ENCODE results near the gene LGSN.
"Not testable (repeated sequence)": the region's sequence is repeated elsewhere in the genome, so short reads cannot be mapped to it uniquely, and the experiment has no call there.

Gene LGSN

DNA sequence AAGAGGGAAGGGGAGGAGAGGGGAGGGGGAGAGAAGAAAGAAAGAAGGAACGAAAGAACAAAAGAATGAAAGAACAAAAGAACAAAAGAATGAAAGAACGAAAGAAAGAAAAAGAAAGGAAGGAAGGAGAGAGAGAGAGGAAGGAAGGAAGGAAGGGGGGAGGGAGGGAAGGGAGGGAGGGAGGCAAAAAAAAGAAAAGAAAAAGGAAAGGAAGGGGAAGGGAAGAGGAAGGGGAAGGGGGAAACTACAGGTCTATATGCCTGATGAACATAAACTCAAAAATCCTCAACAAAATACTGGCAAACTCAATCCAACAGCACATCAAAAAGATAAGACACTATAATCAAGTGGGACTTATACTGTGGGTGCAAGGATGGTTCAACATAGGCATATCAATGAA, 13.7 kb upstream of the LGSN start:
- TF ChIP-seq, protein P1, sequence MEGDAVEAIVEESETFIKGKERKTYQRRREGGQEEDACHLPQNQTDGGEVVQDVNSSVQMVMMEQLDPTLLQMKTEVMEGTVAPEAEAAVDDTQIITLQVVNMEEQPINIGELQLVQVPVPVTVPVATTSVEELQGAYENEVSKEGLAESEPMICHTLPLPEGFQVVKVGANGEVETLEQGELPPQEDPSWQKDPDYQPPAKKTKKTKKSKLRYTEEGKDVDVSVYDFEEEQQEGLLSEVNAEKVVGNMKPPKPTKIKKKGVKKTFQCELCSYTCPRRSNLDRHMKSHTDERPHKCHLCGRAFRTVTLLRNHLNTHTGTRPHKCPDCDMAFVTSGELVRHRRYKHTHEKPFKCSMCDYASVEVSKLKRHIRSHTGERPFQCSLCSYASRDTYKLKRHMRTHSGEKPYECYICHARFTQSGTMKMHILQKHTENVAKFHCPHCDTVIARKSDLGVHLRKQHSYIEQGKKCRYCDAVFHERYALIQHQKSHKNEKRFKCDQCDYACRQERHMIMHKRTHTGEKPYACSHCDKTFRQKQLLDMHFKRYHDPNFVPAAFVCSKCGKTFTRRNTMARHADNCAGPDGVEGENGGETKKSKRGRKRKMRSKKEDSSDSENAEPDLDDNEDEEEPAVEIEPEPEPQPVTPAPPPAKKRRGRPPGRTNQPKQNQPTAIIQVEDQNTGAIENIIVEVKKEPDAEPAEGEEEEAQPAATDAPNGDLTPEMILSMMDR (IDR thresholded peaks at IDR 0.05; ENCODE audit: low read depth, low read length, missing control alignments), result no peak
- no peak for DNase-seq (ENCODE audit: low read depth)
- H3K4me3 ChIP-seq (ENCODE audit: low read depth, low read length), result no peak overlapping the region

DNA sequence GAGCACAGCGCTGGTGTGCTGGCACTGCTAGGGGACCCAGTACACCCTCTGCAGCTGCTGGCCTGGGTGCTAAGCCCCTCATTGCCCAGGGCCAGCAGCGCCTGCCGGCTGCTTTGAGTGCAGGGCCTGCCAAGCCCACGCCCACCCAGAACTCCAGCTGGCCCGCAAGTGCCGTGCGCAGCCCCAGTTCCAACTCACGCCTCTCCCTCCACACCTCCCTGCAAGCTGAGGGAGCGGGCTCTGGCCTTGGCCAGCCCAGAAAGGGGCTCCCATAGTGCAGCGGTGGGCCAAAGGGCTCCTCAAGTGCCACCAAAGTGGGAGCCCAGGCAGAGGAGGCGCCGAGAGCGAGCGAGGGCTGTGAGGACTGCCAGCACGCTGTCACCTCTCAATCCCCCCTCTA, 6.8 kb upstream of the LGSN start:
- not testable (repeated sequence) for DNase-seq (ENCODE audit: low read depth); H3K4me3 ChIP-seq (ENCODE audit: low read depth, low read length)

DNA sequence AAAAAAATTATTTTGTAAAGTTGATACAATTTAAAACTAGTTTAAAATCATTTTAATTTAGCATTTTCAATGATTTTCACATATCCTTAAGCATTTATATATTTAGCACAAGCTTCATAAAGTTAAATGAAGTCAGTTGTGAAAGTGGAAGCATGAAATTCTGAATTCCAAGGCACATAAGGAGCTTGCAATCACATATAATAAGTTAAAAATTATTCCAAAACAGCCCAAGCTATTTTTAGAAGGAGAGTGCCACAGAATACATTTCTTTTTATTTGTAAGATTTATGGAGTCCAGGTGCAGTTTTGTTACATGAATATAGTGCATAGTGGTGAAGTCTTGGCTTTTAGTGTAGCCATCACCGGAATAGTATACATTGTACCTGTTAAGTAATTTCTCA, 3.2 kb upstream of the LGSN start:
- no peak overlapping the region for H3K4me3 ChIP-seq (ENCODE audit: low read depth, low read length)
- DNase-seq (ENCODE audit: low read depth), result no peak
- TF ChIP-seq, protein P1 (IDR thresholded peaks at IDR 0.05; ENCODE audit: low read depth, low read length, missing control alignments), result no peak

DNA sequence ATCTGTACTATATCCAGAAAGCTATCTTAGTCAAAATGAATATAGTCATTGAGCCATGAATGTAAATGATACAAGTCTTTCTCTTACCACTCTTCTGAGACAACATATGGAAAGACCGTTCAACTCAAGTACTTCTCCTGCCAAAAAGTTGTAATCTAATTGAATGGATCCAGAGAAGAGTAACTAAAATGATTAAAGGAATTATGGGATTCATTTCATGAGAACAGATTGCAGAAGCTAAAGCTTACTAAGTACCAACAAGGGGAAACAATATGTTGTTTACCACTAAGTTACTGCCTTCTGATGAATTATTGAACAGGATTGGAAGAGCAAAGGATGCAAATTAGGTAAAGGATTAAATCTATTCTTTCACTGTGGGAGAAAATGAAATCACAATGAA, 2.0 kb upstream of the LGSN start:
- TF ChIP-seq, protein P1 (IDR thresholded peaks at IDR 0.05; ENCODE audit: low read depth, low read length, missing control alignments), result no peak
- H3K4me3 ChIP-seq (ENCODE audit: low read depth, low read length), result no peak overlapping the region
- no peak for DNase-seq (ENCODE audit: low read depth)

DNA sequence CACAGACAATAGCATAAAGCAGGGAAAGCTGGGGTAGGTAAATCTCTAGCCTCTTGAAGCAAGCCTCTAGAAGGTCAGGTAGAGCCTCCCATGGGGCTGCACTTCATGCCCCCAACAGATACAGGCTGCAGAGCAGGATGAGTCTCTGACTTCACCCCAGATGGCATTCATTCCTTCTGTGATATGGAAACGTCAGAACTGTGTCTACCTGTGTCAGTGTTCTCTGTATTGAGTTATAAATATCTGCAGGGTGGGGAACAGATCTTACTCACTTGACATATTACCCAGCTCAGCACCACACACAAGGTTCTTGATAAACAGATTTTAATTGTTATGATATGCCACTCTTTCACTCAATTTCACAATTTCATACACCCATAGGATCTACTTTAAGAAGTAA, 2.1 kb downstream of the LGSN start:
- TF ChIP-seq, protein P1 (IDR thresholded peaks at IDR 0.05; ENCODE audit: low read depth, low read length, missing control alignments), result no peak
- DNase-seq (ENCODE audit: low read depth), result no peak
- H3K4me3 ChIP-seq (ENCODE audit: low read depth, low read length), result no peak overlapping the region

DNA sequence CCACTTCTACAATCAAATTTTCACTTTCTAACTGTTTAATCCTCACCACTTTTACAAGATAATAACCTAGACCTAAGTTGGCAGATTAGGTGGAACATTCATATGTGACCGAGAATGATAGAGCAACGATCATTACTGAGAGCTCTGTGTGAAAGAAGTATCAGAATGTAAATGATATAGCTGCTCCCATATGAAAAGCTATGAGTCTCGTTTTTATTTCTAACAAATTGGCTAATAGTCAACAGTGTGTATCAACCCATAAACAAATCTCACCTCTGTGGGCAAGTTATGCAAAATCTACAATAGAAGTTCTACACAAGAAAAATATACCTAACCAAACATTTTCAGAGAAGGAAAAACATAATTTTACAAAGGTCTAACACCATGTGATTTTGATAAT, 3.7 kb downstream of the LGSN start:
- H3K4me3 ChIP-seq (ENCODE audit: low read depth, low read length), result no peak overlapping the region
- DNase-seq (ENCODE audit: low read depth), result no peak
- TF ChIP-seq, protein P1 (IDR thresholded peaks at IDR 0.05; ENCODE audit: low read depth, low read length, missing control alignments), result no peak

DNA sequence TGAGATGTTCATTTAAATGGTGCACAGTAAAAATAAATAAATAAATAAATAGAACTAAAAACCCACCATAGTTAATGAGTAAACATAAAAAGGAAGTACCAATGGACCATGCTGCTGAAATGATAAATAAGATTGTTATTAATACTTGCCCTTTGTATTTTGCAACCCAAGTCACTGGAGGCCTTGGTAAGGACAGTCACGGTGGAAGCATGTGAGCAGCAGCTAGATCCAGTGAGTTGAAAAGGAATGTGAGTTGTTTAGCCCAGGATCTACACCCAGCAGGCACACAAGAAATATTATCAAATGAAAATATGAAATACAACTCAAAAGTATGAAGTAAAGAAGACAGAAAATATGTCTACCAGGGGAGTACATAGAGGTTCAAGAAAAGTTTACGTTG, 6.7 kb downstream of the LGSN start:
- TF ChIP-seq, protein P1 (IDR thresholded peaks at IDR 0.05; ENCODE audit: low read depth, low read length, missing control alignments), result no peak
- DNase-seq (ENCODE audit: low read depth), result no peak
- H3K4me3 ChIP-seq (ENCODE audit: low read depth, low read length), result no peak overlapping the region

Measured in GM12864 (cell line).